ENCODE results near the gene LHCGR. TPM values are rescaled to one million over a fixed set of nuclear protein-coding genes. Genes with fewer than 3 reads are reported as not detected.

LHCGR gene
- total RNA-seq, 2 experiments from 2014 or later: not detected

GRCh38 chr2:48696881-48697280 is 58.6 kb downstream of the LHCGR start:
- TF ChIP-seq CTCF (conservative IDR thresholded peaks at IDR 0.05; ENCODE audit: low read length) (no peak), EZH2phosphoT487 (IDR thresholded peaks at IDR 0.05; ENCODE audit: borderline replicate concordance, low read depth, low read length) (no peak)
- Histone ChIP-seq H2AFZ (ENCODE audit: low read length) (no peak overlapping the region), H3K4me1 (ENCODE audit: insufficient read depth, low read length, poor library complexity, severe bottlenecking) (no peaks in the 10 kb centered on the region), H3K4me2 (ENCODE audit: low read length) (no peak overlapping the region), H4K20me1 (ENCODE audit: insufficient read depth, low read length) (no peaks in the 10 kb centered on the region), H3K27ac (ENCODE audit: low read depth, low read length, poor library complexity, severe bottlenecking) (no peak overlapping the region), H3K79me2 (ENCODE audit: insufficient read depth, low read depth, low read length) (no peaks in the 10 kb centered on the region), H3K4me3 (ENCODE audit: low read depth, low read length, poor library complexity, severe bottlenecking) (no peak overlapping the region), H3K9me2 (ENCODE audit: insufficient read depth, low read length) (no peaks in the 10 kb centered on the region), H3K36me3 (ENCODE audit: insufficient read depth, low read length) (no peaks in the 10 kb centered on the region), H3K9me3 (ENCODE audit: low read length) (no peaks in the 10 kb centered on the region)
- intact Hi-C loops (cut with micrococcal nuclease; ENCODE audit: unreplicated experiment): no loop called here
- no peak for DNase-seq (ENCODE audit: low spot score)
- ChIA-PET POLR2A (no interaction called here), CTCF (ENCODE audit: unreplicated experiment) (no interaction called here)
- BruUV-seq (replicated peaks): no TSS peak

GRCh38 chr2:48695991-48696390 is 59.5 kb downstream of the LHCGR start:
- H3K27ac ChIP-seq (ENCODE audit: low read depth, low read length, poor library complexity, severe bottlenecking): no peak overlapping the region
- no peaks in the 10 kb centered on the region for H4K20me1 ChIP-seq (ENCODE audit: insufficient read depth, low read length)
- DNase-seq (ENCODE audit: low spot score): no peak
- no peak overlapping the region for H3K4me3 ChIP-seq (ENCODE audit: low read depth, low read length, poor library complexity, severe bottlenecking)
- no peaks in the 10 kb centered on the region for H3K9me3 ChIP-seq (ENCODE audit: low read length)
- no peaks in the 10 kb centered on the region for H3K79me2 ChIP-seq (ENCODE audit: insufficient read depth, low read depth, low read length)
- intact Hi-C loops (cut with micrococcal nuclease; ENCODE audit: unreplicated experiment): no loop called here
- no peaks in the 10 kb centered on the region for H3K9me2 ChIP-seq (ENCODE audit: insufficient read depth, low read length)
- POLR2A ChIA-PET: no interaction called here
- no TSS peak for BruUV-seq (replicated peaks)
- TF ChIP-seq EZH2phosphoT487 (IDR thresholded peaks at IDR 0.05; ENCODE audit: borderline replicate concordance, low read depth, low read length) (no peak), CTCF (conservative IDR thresholded peaks at IDR 0.05; ENCODE audit: low read length) (no peak)
- no peaks in the 10 kb centered on the region for H3K4me1 ChIP-seq (ENCODE audit: insufficient read depth, low read length, poor library complexity, severe bottlenecking)
- H3K36me3 ChIP-seq (ENCODE audit: insufficient read depth, low read length): no peaks in the 10 kb centered on the region
- CTCF ChIA-PET (ENCODE audit: unreplicated experiment): no interaction called here
- no peak overlapping the region for H3K4me2 ChIP-seq (ENCODE audit: low read length)
- H2AFZ ChIP-seq (ENCODE audit: low read length): no peak overlapping the region

GRCh38 chr2:48694149-48694548 is 61.4 kb downstream of the LHCGR start:
- DNase-seq (ENCODE audit: low spot score): no peak
- BruUV-seq (replicated peaks): no TSS peak
- no peaks in the 10 kb centered on the region for H3K79me2 ChIP-seq (ENCODE audit: insufficient read depth, low read depth, low read length)
- CTCF ChIA-PET (ENCODE audit: unreplicated experiment): no interaction called here
- no peaks in the 10 kb centered on the region for H3K9me3 ChIP-seq (ENCODE audit: low read length)
- no peak overlapping the region for H3K4me3 ChIP-seq (ENCODE audit: low read depth, low read length, poor library complexity, severe bottlenecking)
- H4K20me1 ChIP-seq (ENCODE audit: insufficient read depth, low read length): no peaks in the 10 kb centered on the region
- no peak overlapping the region for H3K27ac ChIP-seq (ENCODE audit: low read depth, low read length, poor library complexity, severe bottlenecking)
- H3K4me1 ChIP-seq (ENCODE audit: insufficient read depth, low read length, poor library complexity, severe bottlenecking): no peaks in the 10 kb centered on the region
- intact Hi-C loops (cut with micrococcal nuclease; ENCODE audit: unreplicated experiment): no loop called here
- H3K9me2 ChIP-seq (ENCODE audit: insufficient read depth, low read length): no peaks in the 10 kb centered on the region
- TF ChIP-seq EZH2phosphoT487 (IDR thresholded peaks at IDR 0.05; ENCODE audit: borderline replicate concordance, low read depth, low read length) (no peak), CTCF (conservative IDR thresholded peaks at IDR 0.05; ENCODE audit: low read length) (no peak)
- H3K4me2 ChIP-seq (ENCODE audit: low read length): no peak overlapping the region
- POLR2A ChIA-PET: interaction anchor here (0.5 to 1.5 kb wide), 2 partner anchors 9 to 249 kb away, joined by 3 read pairs; no protein-coding TSS in a partner anchor
- H3K36me3 ChIP-seq (ENCODE audit: insufficient read depth, low read length): no peaks in the 10 kb centered on the region
- no peak overlapping the region for H2AFZ ChIP-seq (ENCODE audit: low read length)
